Measurements from ENCODE around the gene ODF2. TPM values are rescaled to one million over a fixed set of nuclear protein-coding genes. Genes with fewer than 3 reads are reported as not detected.

Gene ODF2
- polyA plus RNA-seq, 2 of the 4 experiments (the other 2 are of a cell fraction), result 24.7 to 29.6 TPM

GRCh38 chr9:128448746-128449145, 7.1 kb upstream of the ODF2 start:
- WGBS (ENCODE audit: missing lambda C conversion rate), result 87% methylated on average over 2 of the region's 2 CpGs
- ChIA-PET CTCF (interaction anchor here (1.7 to 6.2 kb wide), 2 partner anchors 10 to 86 kb away, joined by 4 to 84 read pairs; no protein-coding TSS in a partner anchor), POLR2A (no interaction called here)
- DNase-seq (ENCODE audit: low read depth in 1 of 2, low spot score in 1 of 2) (no peak), FAIRE-seq (no peak), ATAC-seq (no peak)
- Histone ChIP-seq H3K9me3 (no peaks in the 10 kb centered on the region), H3K4me1 (no peaks in the 10 kb centered on the region), H3K27ac (no peak overlapping the region), H3K4me3 (no peak overlapping the region), H3K4me2 (no peak overlapping the region)
- no peak for TF ChIP-seq NPAS2 (CRISPR knock-in tag; IDR thresholded peaks at IDR 0.05; ENCODE audit: borderline replicate concordance)
- TF ChIP-seq PHF8 (IDR thresholded peaks at IDR 0.05; ENCODE audit: borderline replicate concordance, low read depth), result no peak
- no peak for TF ChIP-seq RNF2 (IDR thresholded peaks at IDR 0.05; ENCODE audit: borderline replicate concordance, low read depth)
- TF ChIP-seq HEYL (CRISPR knock-in tag; IDR thresholded peaks at IDR 0.05), result no peak
- no peak for TF ChIP-seq CBX2 (IDR thresholded peaks at IDR 0.05; ENCODE audit: borderline replicate concordance, low read depth)
- no peak for TF ChIP-seq JUN (IDR thresholded peaks at IDR 0.05)
- no peak for TF ChIP-seq JUNB (IDR thresholded peaks at IDR 0.05)
- TF ChIP-seq, protein P1, sequence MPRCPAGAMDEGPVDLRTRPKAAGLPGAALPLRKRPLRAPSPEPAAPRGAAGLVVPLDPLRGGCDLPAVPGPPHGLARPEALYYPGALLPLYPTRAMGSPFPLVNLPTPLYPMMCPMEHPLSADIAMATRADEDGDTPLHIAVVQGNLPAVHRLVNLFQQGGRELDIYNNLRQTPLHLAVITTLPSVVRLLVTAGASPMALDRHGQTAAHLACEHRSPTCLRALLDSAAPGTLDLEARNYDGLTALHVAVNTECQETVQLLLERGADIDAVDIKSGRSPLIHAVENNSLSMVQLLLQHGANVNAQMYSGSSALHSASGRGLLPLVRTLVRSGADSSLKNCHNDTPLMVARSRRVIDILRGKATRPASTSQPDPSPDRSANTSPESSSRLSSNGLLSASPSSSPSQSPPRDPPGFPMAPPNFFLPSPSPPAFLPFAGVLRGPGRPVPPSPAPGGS (IDR thresholded peaks at IDR 0.05), result no peak
- TF ChIP-seq HMGXB4 (CRISPR knock-in tag; IDR thresholded peaks at IDR 0.05; ENCODE audit: borderline replicate concordance), result no peak
- no peak for TF ChIP-seq NR3C1 (IDR thresholded peaks at IDR 0.05)
- no peak for TF ChIP-seq RCOR1 (IDR thresholded peaks at IDR 0.05; ENCODE audit: low read depth, low read length)
- no peak for TF ChIP-seq TFCP2L1 (CRISPR knock-in tag; IDR thresholded peaks at IDR 0.05)
- TF ChIP-seq PBX3 (IDR thresholded peaks at IDR 0.05), result no peak
- no peak for TF ChIP-seq GATA3 (IDR thresholded peaks at IDR 0.05; ENCODE audit: borderline replicate concordance)
- no peak for TF ChIP-seq BHLHE40 (IDR thresholded peaks at IDR 0.05; ENCODE audit: low read depth, low read length)
- TF ChIP-seq HOXB5 (CRISPR knock-in tag; IDR thresholded peaks at IDR 0.05), result no peak

- Histone ChIP-seq H3K27ac (no peak overlapping the region), H3K4me3 (no peak overlapping the region), H3K9me3 (no peaks in the 10 kb centered on the region), H3K4me1 (peaks cover 9% of the 10 kb centered on the region), H3K4me2 (peak overlapping the region; percentile 91)
- DNase-seq (ENCODE audit: low read depth in 1 of 2, low spot score in 1 of 2) (no peak), FAIRE-seq (no peak), ATAC-seq (no peak)
- TF ChIP-seq SREBF2 (IDR thresholded peaks at IDR 0.05) (no peak), NR3C1 (IDR thresholded peaks at IDR 0.05) (no peak), MAZ (IDR thresholded peaks at IDR 0.05; ENCODE audit: borderline replicate concordance, low read depth, low read length) (no peak), GATA3 (IDR thresholded peaks at IDR 0.05; ENCODE audit: borderline replicate concordance) (no peak), KDM1A (IDR thresholded peaks at IDR 0.05; ENCODE audit: low read depth) (no peak), NFE2L2 (conservative IDR thresholded peaks at IDR 0.05; ENCODE audit: low read length) (no peak), MAX (IDR thresholded peaks at IDR 0.05) (no peak), CBX2 (IDR thresholded peaks at IDR 0.05; ENCODE audit: borderline replicate concordance, low read depth) (no peak), ZFP36 (IDR thresholded peaks at IDR 0.05; ENCODE audit: borderline replicate concordance, partially characterized antibody) (no peak), CHD4 (IDR thresholded peaks at IDR 0.05; ENCODE audit: borderline replicate concordance) (no peak)
- ChIA-PET CTCF (interaction anchor here (1.0 to 4.5 kb wide), 4 partner anchors 13 to 93 kb away, joined by 3 to 27 read pairs (median 5); no protein-coding TSS in a partner anchor), POLR2A (no interaction called here)
- WGBS (ENCODE audit: missing lambda C conversion rate), result 87% methylated on average over 14 of the region's 14 CpGs
Measured at GRCh38 chr9:128454991-128455390, 815 bp upstream of the ODF2 start.
